GM23338 (cell line): ENCODE results near the gene C14orf119. TPM values are rescaled to one million over a fixed set of nuclear protein-coding genes. Genes with fewer than 3 reads are reported as not detected.

Source experiments
- ATAC-seq: fragments of 200-7000 bp; cut with Tn5 transposase; 3 replicates; pipeline ENCODE4 v1.9.1; 2020
- DNase-seq: peaks from one replicate; pipeline ENCODE4 v3.0.0-alpha.2; 2015; ENCODE audit warnings: low spot score
- H2AFZ ChIP-seq: fragments of 200-600 bp; sonication (generic); 2 replicates; pipeline ENCODE4 v1.8.0; 2016; ENCODE audit warnings: antibody characterized with exemption, mild to moderate bottlenecking, moderate library complexity
- H3F3A ChIP-seq: fragments of 200-600 bp; sonication (generic); replicated peaks from 2 replicates; pipeline ENCODE4 v1.8.0; 2017; ENCODE audit warnings: antibody characterized with exemption, mixed run types, low read depth
- H3K27ac ChIP-seq: fragments of 200-600 bp; sonication (generic); 2 replicates; pipeline ENCODE4 v1.6.1; 2016; ENCODE audit warnings: low read depth
- H3K27me3 ChIP-seq: fragments of 200-600 bp; sonication (generic); 2 replicates; pipeline ENCODE4 v1.8.0; 2016; ENCODE audit warnings: mild to moderate bottlenecking, mixed run types, moderate library complexity; ENCODE audit not compliant: insufficient read depth
- H3K36me3 ChIP-seq: fragments of 200-600 bp; sonication (generic); 2 replicates; pipeline ENCODE4 v1.8.0; 2016; ENCODE audit warnings: mild to moderate bottlenecking; ENCODE audit not compliant: insufficient read depth
- H3K4me1 ChIP-seq: fragments of 200-600 bp; sonication (generic); 2 replicates; pipeline ENCODE4 v1.8.0; 2016; ENCODE audit warnings: mild to moderate bottlenecking, moderate library complexity; ENCODE audit not compliant: insufficient read depth
- H3K4me2 ChIP-seq: fragments of 200-600 bp; sonication (generic); 2 replicates; pipeline ENCODE4 v1.7.1; 2017; ENCODE audit warnings: mixed run types
- H3K4me3 ChIP-seq: fragments of 200-600 bp; sonication (generic); 2 replicates; pipeline ENCODE4 v1.6.1; 2016; ENCODE audit warnings: mixed run types
- H3K79me2 ChIP-seq: fragments of 200-600 bp; sonication (generic); replicated peaks from 2 replicates; pipeline ENCODE4 v1.8.0; 2017; ENCODE audit warnings: mild to moderate bottlenecking; ENCODE audit not compliant: insufficient read depth
- H3K9me2 ChIP-seq: fragments of 200-600 bp; sonication (generic); 2 replicates; pipeline ENCODE4 v1.8.0; 2017; ENCODE audit not compliant: insufficient read depth
- H4K20me1 ChIP-seq: fragments of 200-600 bp; sonication (generic); replicated peaks from 2 replicates; pipeline ENCODE4 v1.8.0; 2017; ENCODE audit warnings: mild to moderate bottlenecking; ENCODE audit not compliant: insufficient read depth
- H3K27ac Mint-ChIP-seq: 2 replicates; pipeline ENCODE4 v1.8.0; 2020; ENCODE audit warnings: inconsistent platforms, mild to moderate bottlenecking, moderate library complexity, mixed read lengths
- H3K27me3 Mint-ChIP-seq: 3 replicates; pipeline ENCODE4 v1.8.0; 2022; ENCODE audit warnings: low read depth, mild to moderate bottlenecking, moderate library complexity, mixed read lengths, inconsistent platforms; ENCODE audit not compliant: insufficient read depth, poor library complexity
- H3K36me3 Mint-ChIP-seq: 3 replicates; pipeline ENCODE4 v1.8.0; 2021; ENCODE audit warnings: low read depth, mild to moderate bottlenecking, inconsistent platforms, moderate library complexity, mixed read lengths
- H3K4me1 Mint-ChIP-seq: 3 replicates; pipeline ENCODE4 v1.8.0; 2020; ENCODE audit warnings: mild to moderate bottlenecking, inconsistent platforms, mixed read lengths
- H3K4me3 Mint-ChIP-seq: 3 replicates; pipeline ENCODE4 v1.8.0; 2021; ENCODE audit warnings: moderate library complexity, mild to moderate bottlenecking, inconsistent platforms, mixed read lengths
- H3K9me3 Mint-ChIP-seq: 3 replicates; pipeline ENCODE4 v1.8.0; 2020; ENCODE audit warnings: moderate library complexity, mild to moderate bottlenecking, inconsistent platforms, mixed read lengths
- CREB1 ChIP-seq: fragments of 250-450 bp; sonication (Bioruptor Pico); IDR thresholded peaks from 2 replicates; pipeline ENCODE4 v1.5.0; 2020; ENCODE audit warnings: low read depth, mild to moderate bottlenecking, moderate library complexity
- ETS1 ChIP-seq: IDR thresholded peaks from 2 replicates; pipeline ENCODE4 v1.6.1; 2016; ENCODE audit warnings: antibody characterized with exemption
- EZH2 ChIP-seq: fragments of 200-600 bp; sonication (generic); IDR thresholded peaks from one replicate; pipeline ENCODE4 v1.8.0; 2017; ENCODE audit warnings: antibody characterized with exemption, mild to moderate bottlenecking, low read depth; ENCODE audit not compliant: unreplicated experiment
- JUNB ChIP-seq: IDR thresholded peaks from one replicate; pipeline ENCODE4 v1.6.1; 2016; ENCODE audit warnings: antibody characterized with exemption; ENCODE audit not compliant: unreplicated experiment
- NANOG ChIP-seq: IDR thresholded peaks from 2 replicates; pipeline ENCODE4 v1.6.1; 2016; ENCODE audit warnings: antibody characterized with exemption, borderline replicate concordance
- STAT1 ChIP-seq: IDR thresholded peaks from one replicate; pipeline ENCODE4 v1.6.1; 2016; ENCODE audit warnings: antibody characterized with exemption; ENCODE audit not compliant: unreplicated experiment
- ZNF114 ChIP-seq: fragments of 250-450 bp; sonication (Bioruptor Pico); IDR thresholded peaks from 2 replicates; pipeline ENCODE4 v1.5.0; 2020; ENCODE audit warnings: mild to moderate bottlenecking, moderate library complexity
- ZNF462 ChIP-seq: fragments of 250-450 bp; sonication (Bioruptor Pico); IDR thresholded peaks from 2 replicates; pipeline ENCODE4 v1.5.0; 2020; ENCODE audit warnings: mild to moderate bottlenecking, moderate library complexity
- polyA plus RNA-seq: library from polyadenylated mRNA; unstranded; fragments of >200 nt; fragmentation: Nextera tagmentation; extraction: Ambion mirVana; gene quantifications from 2 replicates; pipeline ENCODE4 v1.2.1, GENCODE V29; 2016
- total RNA-seq: library from RNA; depleted of rRNA; stranded (reverse); fragments of >200 nt; shearing (Covaris generic); gene quantifications from 2 replicates; pipeline ENCODE4 v1.2.3, GENCODE V29; 2014
- TF ChIP-seq, protein P1 (sequence below), 2 experiments: fragments of 200-600 bp in 1 of 2; sonication (generic) in 1 of 2; conservative IDR thresholded peaks; 2 replicates each; pipeline versions ENCODE4 v1.5.1 to v1.6.1; 2016 to 2017; ENCODE audit warnings: antibody characterized with exemption in 2 of 2, low read depth in 2 of 2, mild to moderate bottlenecking in 2 of 2, moderate library complexity in 1 of 2

C14orf119 gene
- total and polyA plus RNA-seq, 2 experiments from 2014 or later = 49.4 to 118 TPM

DNA sequence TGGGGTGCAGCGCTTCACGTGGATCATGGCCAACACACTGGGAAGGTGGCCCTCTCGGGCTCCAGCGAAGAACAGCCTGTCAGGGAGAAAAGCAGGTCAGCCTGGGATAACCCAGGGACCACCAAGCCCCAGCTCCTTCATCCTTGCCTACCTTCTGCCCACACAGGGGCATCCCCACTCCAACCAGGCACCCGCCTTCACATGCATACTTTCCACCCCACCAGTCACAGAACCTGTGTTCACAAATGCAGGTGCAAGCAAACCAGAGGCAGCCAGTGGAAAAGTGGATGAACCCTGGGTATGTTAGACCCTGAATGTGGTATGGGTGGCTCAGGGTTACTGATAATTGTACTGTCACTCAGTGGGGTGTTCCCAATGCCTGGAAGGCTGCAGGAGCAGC is 36.2 kb downstream of the C14orf119 start:
- ATAC-seq (no peak), DNase-seq (no peak)
- Histone ChIP-seq H3K27ac (no peak overlapping the region), H3K9me2 (no peaks in the 10 kb centered on the region), H3K36me3 (peaks cover 9% of the 10 kb centered on the region), H2AFZ (no peak overlapping the region), H4K20me1 (no peaks in the 10 kb centered on the region; the same call in 1 of the 2 replicates), H3K79me2 (no peaks in the 10 kb centered on the region), H3K4me3 (no peak overlapping the region), H3K4me2 (no peak overlapping the region), H3K4me1 (no peaks in the 10 kb centered on the region), H3F3A (no peaks in the 10 kb centered on the region), H3K27me3 (no peaks in the 10 kb centered on the region)
- Mint-ChIP-seq H3K27me3 (no peaks in the 10 kb centered on the region), H3K27ac (no peak overlapping the region), H3K4me1 (no peaks in the 10 kb centered on the region), H3K9me3 (no peaks in the 10 kb centered on the region), H3K36me3 (peaks cover 58% of the 10 kb centered on the region), H3K4me3 (no peak overlapping the region)
- TF ChIP-seq CREB1 (CRISPR knock-in tag) (no peak), ETS1 (no peak), EZH2 (no peak), STAT1 (no peak)

GRCh38 chr14:23132970-23133369 is 37.7 kb downstream of the C14orf119 start:
- H3K4me3 Mint-ChIP-seq = no peak overlapping the region
- H3K4me3 ChIP-seq = no peak overlapping the region
- H3K4me1 ChIP-seq = no peaks in the 10 kb centered on the region
- peaks cover 9% of the 10 kb centered on the region for H3K36me3 ChIP-seq
- no peaks in the 10 kb centered on the region for H3K27me3 ChIP-seq
- peaks cover under 1% of the 10 kb centered on the region; the same call in 1 of the 2 replicates for H4K20me1 ChIP-seq
- H2AFZ ChIP-seq = no peak overlapping the region
- H3K36me3 Mint-ChIP-seq = peaks cover 66% of the 10 kb centered on the region
- H3F3A ChIP-seq = no peaks in the 10 kb centered on the region
- H3K4me2 ChIP-seq = no peak overlapping the region
- DNase-seq (no peak), ATAC-seq (no peak)
- no peak overlapping the region for H3K27ac ChIP-seq
- H3K27ac Mint-ChIP-seq = no peak overlapping the region
- H3K9me3 Mint-ChIP-seq = no peaks in the 10 kb centered on the region
- H3K9me2 ChIP-seq = no peaks in the 10 kb centered on the region
- no peaks in the 10 kb centered on the region for H3K4me1 Mint-ChIP-seq
- peaks cover 1% of the 10 kb centered on the region for H3K27me3 Mint-ChIP-seq
- H3K79me2 ChIP-seq = no peaks in the 10 kb centered on the region
- TF ChIP-seq ZNF462 (CRISPR knock-in tag) (no peak), CREB1 (CRISPR knock-in tag) (no peak), NANOG (no peak), ZNF114 (CRISPR knock-in tag) (no peak), ETS1 (no peak), EZH2 (no peak), JUNB (no peak), STAT1 (no peak)
- TF ChIP-seq, protein P1, sequence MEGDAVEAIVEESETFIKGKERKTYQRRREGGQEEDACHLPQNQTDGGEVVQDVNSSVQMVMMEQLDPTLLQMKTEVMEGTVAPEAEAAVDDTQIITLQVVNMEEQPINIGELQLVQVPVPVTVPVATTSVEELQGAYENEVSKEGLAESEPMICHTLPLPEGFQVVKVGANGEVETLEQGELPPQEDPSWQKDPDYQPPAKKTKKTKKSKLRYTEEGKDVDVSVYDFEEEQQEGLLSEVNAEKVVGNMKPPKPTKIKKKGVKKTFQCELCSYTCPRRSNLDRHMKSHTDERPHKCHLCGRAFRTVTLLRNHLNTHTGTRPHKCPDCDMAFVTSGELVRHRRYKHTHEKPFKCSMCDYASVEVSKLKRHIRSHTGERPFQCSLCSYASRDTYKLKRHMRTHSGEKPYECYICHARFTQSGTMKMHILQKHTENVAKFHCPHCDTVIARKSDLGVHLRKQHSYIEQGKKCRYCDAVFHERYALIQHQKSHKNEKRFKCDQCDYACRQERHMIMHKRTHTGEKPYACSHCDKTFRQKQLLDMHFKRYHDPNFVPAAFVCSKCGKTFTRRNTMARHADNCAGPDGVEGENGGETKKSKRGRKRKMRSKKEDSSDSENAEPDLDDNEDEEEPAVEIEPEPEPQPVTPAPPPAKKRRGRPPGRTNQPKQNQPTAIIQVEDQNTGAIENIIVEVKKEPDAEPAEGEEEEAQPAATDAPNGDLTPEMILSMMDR (conservative IDR thresholded peaks at IDR 0.05; ENCODE audit: low read depth in 2 of 2) = no peak
